Vagina (tissue), 2 donors: Measurements from ENCODE around the gene TCF21. TPM values are rescaled to one million over a fixed set of nuclear protein-coding genes. Genes with fewer than 3 reads are reported as not detected.

Experiments used
- DNase-seq, 2 donors: peaks; one replicate each; pipeline ENCODE4 v3.0.0-alpha.2; 2017; ENCODE audit errors: extremely low spot score in 2 of 2
- H3K27ac ChIP-seq: fragments of 200-600 bp; sonication (generic); one replicate; pipeline ENCODE4 v1.5.1; 2019
- H3K27me3 ChIP-seq: fragments of 200-600 bp; sonication (generic); one replicate; pipeline ENCODE4 v1.5.1; 2019
- H3K36me3 ChIP-seq, 2 donors: fragments of 200-600 bp; sonication (generic); one replicate each; pipeline ENCODE4 v1.5.1; 2017 to 2019
- H3K4me1 ChIP-seq: fragments of 200-600 bp; sonication (generic); one replicate; pipeline ENCODE4 v1.5.1; 2019
- H3K4me3 ChIP-seq, 2 donors: fragments of 200-600 bp; sonication (generic); 1 replicate in 1 of 2; 2 replicates in 1 of 2; pipeline ENCODE4 v1.5.1; 2016 to 2019
- H3K9me3 ChIP-seq: fragments of 200-600 bp; sonication (generic); one replicate; pipeline ENCODE4 v1.5.1; 2019
- POLR2A ChIP-seq, 2 donors: fragments of 450-650 bp; IDR thresholded peaks; one replicate each; pipeline ENCODE4 v1.6.1; 2017; ENCODE audit warnings: antibody characterized with exemption in 2 of 2, mild to moderate bottlenecking in 2 of 2, moderate library complexity in 2 of 2
- POLR2AphosphoS5 ChIP-seq, 2 donors: sonication (generic); formaldehyde crosslinking; IDR thresholded peaks; one replicate each; pipeline ENCODE4 v1.9.0; 2017; ENCODE audit warnings: antibody characterized with exemption in 2 of 2, mild to moderate bottlenecking in 2 of 2, low read depth in 1 of 2; ENCODE audit not compliant: insufficient read depth in 1 of 2
- intact Hi-C: fragments of 100-400 bp; cut with DNase I; formaldehyde crosslinking; loops from one replicate; pipeline ENCODE4 v1.15.1; 2023
- total RNA-seq: library from RNA; depleted of rRNA; stranded (reverse); fragments of >200 nt; gene quantifications from one replicate; pipeline ENCODE4 v1.2.3, GENCODE V29; 2016
- TF ChIP-seq, protein P1 (sequence below), 3 experiments: fragments of 450-650 bp in 2 of 3; fragments of 200-600 bp in 1 of 3; sonication (generic) in 1 of 3; IDR thresholded peaks; one replicate each; pipeline ENCODE4 v1.5.1; 2017 to 2019; ENCODE audit warnings: antibody characterized with exemption in 3 of 3, mild to moderate bottlenecking in 2 of 3, moderate library complexity in 2 of 3

Gene TCF21
- total RNA-seq = 12.5 TPM

DNA sequence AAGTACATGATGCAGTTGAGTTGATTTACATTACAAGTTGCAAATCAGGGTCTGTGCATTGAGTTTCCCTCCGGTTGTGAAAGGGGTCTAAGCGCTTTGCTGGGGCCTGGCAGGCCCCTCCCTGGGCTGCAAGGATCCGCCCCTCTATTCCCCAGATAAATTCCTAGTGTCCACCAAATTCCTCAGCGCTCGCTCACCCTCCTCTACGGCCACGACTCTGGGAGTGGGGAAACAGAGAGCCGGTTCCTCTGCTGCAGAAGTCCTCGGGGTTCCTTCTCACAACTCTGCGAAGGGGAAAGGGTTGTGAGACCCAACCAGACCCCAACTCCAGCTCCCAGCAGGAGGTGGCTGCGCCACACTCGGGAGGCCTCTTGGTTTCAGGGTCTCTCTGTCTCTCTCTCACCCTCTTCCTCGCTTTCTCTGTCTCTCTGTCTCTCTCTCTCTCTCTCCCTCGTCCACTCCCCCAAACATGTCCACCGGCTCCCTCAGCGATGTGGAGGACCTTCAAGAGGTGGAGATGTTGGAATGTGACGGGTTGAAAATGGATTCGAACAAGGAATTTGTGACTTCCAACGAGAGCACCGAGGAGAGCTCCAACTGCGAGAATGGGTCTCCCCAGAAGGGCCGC, at the start of gene TCF21:
TCF21 (plus strand) TSS at position 185 of the 628 bp plus-strand sequence; CDS start at position 470, 285 bp downstream.
- Histone ChIP-seq H3K4me1 (peaks cover 34% of the 10 kb centered on the region), H3K36me3 (no peaks in the 10 kb centered on the region), H3K27ac (peak within 1 kb of the TSS; percentile 86), H3K4me3 (peak within 1 kb of the TSS; percentile 54 to 55), H3K27me3 (peaks cover 9% of the 10 kb centered on the region), H3K9me3 (no peaks in the 10 kb centered on the region)
- TF ChIP-seq POLR2AphosphoS5 (IDR thresholded peaks at IDR 0.05; ENCODE audit: insufficient read depth in 1 of 2, low read depth in 1 of 2) = peak in 1 of 2 donors; percentile 86
- TF ChIP-seq, protein P1, sequence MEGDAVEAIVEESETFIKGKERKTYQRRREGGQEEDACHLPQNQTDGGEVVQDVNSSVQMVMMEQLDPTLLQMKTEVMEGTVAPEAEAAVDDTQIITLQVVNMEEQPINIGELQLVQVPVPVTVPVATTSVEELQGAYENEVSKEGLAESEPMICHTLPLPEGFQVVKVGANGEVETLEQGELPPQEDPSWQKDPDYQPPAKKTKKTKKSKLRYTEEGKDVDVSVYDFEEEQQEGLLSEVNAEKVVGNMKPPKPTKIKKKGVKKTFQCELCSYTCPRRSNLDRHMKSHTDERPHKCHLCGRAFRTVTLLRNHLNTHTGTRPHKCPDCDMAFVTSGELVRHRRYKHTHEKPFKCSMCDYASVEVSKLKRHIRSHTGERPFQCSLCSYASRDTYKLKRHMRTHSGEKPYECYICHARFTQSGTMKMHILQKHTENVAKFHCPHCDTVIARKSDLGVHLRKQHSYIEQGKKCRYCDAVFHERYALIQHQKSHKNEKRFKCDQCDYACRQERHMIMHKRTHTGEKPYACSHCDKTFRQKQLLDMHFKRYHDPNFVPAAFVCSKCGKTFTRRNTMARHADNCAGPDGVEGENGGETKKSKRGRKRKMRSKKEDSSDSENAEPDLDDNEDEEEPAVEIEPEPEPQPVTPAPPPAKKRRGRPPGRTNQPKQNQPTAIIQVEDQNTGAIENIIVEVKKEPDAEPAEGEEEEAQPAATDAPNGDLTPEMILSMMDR (IDR thresholded peaks at IDR 0.05) = no peak
- peak in 1 of 2 donors; percentile 83 for TF ChIP-seq POLR2A (IDR thresholded peaks at IDR 0.05)
- intact Hi-C loops = no loop called here
- DNase-seq = no peak

DNA sequence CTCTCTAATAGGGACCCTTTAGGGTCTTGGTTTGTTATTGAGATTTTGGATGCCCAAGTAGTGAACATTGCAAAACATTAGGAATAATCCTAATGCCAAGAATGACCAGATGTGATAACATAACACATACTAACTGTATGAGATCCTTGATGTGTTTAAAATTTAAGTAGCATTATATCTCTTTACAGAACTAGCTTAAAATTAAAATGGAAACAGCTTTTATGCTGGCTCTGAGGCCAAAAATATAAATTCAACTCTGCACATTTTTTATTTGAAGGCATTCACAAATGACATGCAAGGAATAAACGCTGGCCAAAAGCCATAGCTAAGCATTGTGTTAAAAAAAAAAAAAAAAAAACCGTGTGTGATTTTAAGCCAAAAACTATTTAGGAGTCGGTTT, 47.7 kb upstream of the TCF21 start:
- H3K27me3 ChIP-seq = no peaks in the 10 kb centered on the region
- no peaks in the 10 kb centered on the region for H3K36me3 ChIP-seq
- TF ChIP-seq, protein P1 (IDR thresholded peaks at IDR 0.05) = no peak
- no peak for TF ChIP-seq POLR2A (IDR thresholded peaks at IDR 0.05)
- H3K27ac ChIP-seq = no peak overlapping the region
- intact Hi-C loops = no loop called here
- DNase-seq = no peak
- H3K4me3 ChIP-seq = no peak overlapping the region
- no peaks in the 10 kb centered on the region for H3K9me3 ChIP-seq
- no peaks in the 10 kb centered on the region for H3K4me1 ChIP-seq

DNA sequence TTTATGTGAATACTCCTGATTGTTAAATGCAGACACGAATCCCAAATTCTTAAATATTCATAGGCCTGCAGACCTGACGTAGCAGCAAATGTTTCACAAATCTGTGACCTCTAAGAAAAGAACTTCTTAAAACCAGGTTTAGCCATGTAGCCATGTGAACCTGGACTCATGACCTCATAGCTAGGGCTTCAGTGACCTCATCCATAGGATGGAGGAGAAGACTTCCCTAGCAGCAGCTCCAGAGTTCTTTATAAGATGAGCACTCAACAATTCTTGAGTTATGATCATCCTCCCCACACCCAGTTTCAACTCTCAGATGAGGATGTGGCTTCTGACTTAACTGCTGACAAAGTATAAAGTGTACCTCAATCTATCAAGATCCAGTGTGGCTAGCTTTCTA, 45.8 kb upstream of the TCF21 start:
- Histone ChIP-seq H3K4me1 (no peaks in the 10 kb centered on the region), H3K36me3 (no peaks in the 10 kb centered on the region), H3K4me3 (no peak overlapping the region), H3K9me3 (no peaks in the 10 kb centered on the region), H3K27me3 (no peaks in the 10 kb centered on the region), H3K27ac (no peak overlapping the region)
- TF ChIP-seq POLR2A (IDR thresholded peaks at IDR 0.05) (no peak), POLR2AphosphoS5 (IDR thresholded peaks at IDR 0.05; ENCODE audit: insufficient read depth in 1 of 2, low read depth in 1 of 2) (no peak)
- TF ChIP-seq, protein P1 (IDR thresholded peaks at IDR 0.05) = no peak
- no peak for DNase-seq
- intact Hi-C loops = no loop called here

DNA sequence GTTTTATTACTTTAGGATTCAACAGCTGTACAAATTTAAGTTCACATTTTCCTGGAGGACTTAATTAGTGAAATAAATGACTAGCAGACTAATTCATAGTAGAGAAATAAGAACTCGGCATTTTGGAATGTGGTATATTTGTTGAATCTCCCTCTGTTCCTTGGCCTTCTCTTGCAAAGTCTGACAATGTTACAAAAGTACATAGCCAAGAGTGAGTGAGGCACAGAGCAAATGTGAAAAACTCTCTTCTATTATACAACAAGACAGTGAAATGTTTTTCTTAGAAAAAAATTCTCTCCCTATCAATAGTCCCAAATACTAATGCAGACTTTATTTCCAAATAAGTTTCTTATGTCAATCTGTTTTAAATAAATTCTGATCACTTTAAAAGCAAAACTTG, 44.2 kb upstream of the TCF21 start:
- DNase-seq = no peak

DNA sequence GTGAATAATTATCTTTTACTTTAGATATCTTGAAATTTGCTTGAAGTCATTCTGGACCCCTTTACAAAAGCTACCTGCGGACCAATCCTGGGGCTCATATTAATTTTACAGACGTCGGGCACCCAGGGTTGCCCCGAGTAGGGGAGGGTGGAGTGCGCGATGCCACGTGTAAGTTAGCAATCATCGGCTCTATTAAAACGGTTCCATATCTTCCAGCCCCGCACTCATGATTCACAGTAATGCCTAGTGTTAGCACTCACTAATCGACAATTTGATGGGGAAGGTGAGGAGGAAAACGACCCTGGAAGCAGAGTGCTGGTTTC, 34.9 kb upstream of the TCF21 start:
- TF ChIP-seq, protein P1 (IDR thresholded peaks at IDR 0.05) = no peak
- no peak for TF ChIP-seq POLR2AphosphoS5 (IDR thresholded peaks at IDR 0.05; ENCODE audit: insufficient read depth in 1 of 2, low read depth in 1 of 2)
- no peak for TF ChIP-seq POLR2A (IDR thresholded peaks at IDR 0.05)
- Histone ChIP-seq H3K27ac (no peak overlapping the region), H3K4me1 (no peaks in the 10 kb centered on the region), H3K36me3 (no peaks in the 10 kb centered on the region), H3K4me3 (no peak overlapping the region), H3K9me3 (no peaks in the 10 kb centered on the region), H3K27me3 (no peaks in the 10 kb centered on the region)
- intact Hi-C loops = no loop called here
- no peak for DNase-seq

More for the DNA sequence above, 44.2 kb upstream of the TCF21 start:
- Histone ChIP-seq H3K27me3 (no peaks in the 10 kb centered on the region), H3K27ac (no peak overlapping the region), H3K4me3 (no peak overlapping the region), H3K9me3 (no peaks in the 10 kb centered on the region), H3K36me3 (no peaks in the 10 kb centered on the region), H3K4me1 (no peaks in the 10 kb centered on the region)
- intact Hi-C loops = no loop called here
- TF ChIP-seq, protein P1 (IDR thresholded peaks at IDR 0.05) = no peak
- no peak for TF ChIP-seq POLR2AphosphoS5 (IDR thresholded peaks at IDR 0.05; ENCODE audit: insufficient read depth in 1 of 2, low read depth in 1 of 2)
- TF ChIP-seq POLR2A (IDR thresholded peaks at IDR 0.05) = no peak
